Measurements from ENCODE around the gene LRP10. TPM values are rescaled to one million over a fixed set of nuclear protein-coding genes. Genes with fewer than 3 reads are reported as not detected.

Gene LRP10
- total RNA-seq, 1 donor from 2014 or later: 11.0 TPM

DNA sequence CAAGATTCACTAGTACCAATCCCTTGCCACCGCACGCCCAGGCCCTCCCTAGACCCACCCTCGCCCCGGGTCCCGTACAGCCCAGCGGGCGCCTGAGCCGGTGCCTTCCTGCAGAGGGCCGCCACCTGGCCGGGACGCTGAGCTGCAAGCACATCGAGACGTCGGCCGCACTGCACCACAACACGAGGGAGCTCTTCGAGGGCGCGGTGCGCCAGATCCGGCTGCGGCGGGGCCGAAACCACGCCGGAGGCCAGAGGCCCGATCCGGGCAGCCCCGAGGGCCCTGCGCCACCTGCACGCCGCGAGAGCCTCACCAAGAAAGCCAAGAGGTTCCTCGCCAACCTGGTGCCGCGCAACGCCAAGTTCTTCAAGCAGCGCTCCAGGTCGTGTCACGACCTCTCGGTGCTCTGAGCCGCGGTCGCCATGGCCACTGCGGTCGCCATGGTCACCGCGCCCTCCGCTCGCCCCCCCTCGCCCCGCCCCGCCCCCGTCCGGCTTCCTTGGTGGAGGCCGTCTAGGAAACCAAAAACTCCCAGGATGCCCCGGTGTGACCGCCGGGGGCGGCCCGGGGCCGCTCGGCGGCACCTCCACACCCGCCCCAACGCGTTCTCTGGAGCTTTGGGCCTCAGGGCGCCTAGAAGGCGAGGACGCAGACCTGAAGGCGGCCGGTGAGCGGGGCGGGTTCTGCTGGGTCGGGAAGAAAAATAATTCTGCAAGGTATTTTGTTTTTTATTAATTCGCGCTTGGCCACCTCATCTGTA, 15.1 kb downstream of the LRP10 start:
- Histone ChIP-seq H3K4me1 (ENCODE audit: control insufficient read depth in 3 of 3, insufficient read depth in 3 of 3, low read length in 3 of 3) (peaks cover 0 to 7% (median 6%) of the 10 kb centered on the region in 3 donors), H3K27ac (ENCODE audit: low read depth, low read length) (no peak overlapping the region), H3K27me3 (ENCODE audit: control insufficient read depth in 3 of 3, insufficient read depth in 3 of 3, low read length in 3 of 3) (peaks cover 15 to 39% (median 36%) of the 10 kb centered on the region in 3 donors), H3K9ac (ENCODE audit: low read depth in 1 of 3, low read length in 3 of 3) (peak overlapping the region in 2 of 3 donors; percentile 32 to 60), H3K4me3 (ENCODE audit: low read length in 3 of 3) (peak overlapping the region; percentile 57 to 68 (median 65)), H3K36me3 (ENCODE audit: control insufficient read depth in 3 of 3, insufficient read depth in 3 of 3, low read length in 3 of 3) (no peaks in the 10 kb centered on the region), H3K9me3 (ENCODE audit: control insufficient read depth in 3 of 3, low read length in 3 of 3) (no peaks in the 10 kb centered on the region)

DNA sequence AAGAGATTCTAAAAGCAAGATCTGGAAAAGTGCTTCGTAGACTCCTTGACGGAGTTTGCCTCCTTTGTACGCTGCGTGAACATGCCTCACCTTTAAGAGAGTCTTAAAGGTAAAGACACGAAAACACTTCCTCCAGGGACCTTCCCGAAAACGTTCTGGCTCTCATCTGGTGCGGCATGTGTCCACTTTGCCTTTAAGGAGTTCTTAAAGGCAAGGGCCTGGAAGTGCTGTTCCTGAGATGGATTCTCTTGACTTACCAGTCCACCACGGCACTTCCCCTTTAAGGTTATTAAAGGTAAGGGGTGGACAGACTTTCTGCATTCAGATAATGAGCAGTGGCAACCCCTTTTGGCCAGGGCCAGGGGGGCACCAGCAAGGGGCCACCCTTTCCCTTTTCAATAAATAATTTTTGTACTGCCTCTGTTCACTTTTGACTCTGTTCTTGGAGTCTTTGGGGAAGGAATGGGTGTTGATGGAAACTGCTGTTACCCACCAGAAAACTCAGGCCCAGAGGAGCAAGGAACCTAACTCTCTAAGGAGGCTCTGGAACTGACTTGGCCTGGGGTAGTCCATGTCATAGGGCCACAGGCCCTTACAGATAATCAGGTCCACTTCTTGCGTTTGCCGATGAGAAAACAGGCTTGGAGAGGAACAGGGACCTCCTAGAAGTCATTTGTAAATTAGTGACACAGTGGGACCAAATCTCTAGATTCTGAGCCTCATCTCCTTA, 15.9 kb downstream of the LRP10 start:
- Histone ChIP-seq H3K9me3 (ENCODE audit: control insufficient read depth in 3 of 3, low read length in 3 of 3) (no peaks in the 10 kb centered on the region), H3K4me1 (ENCODE audit: control insufficient read depth in 3 of 3, insufficient read depth in 3 of 3, low read length in 3 of 3) (peaks cover 0 to 7% (median 6%) of the 10 kb centered on the region in 3 donors), H3K27ac (ENCODE audit: low read depth, low read length) (no peak overlapping the region), H3K27me3 (ENCODE audit: control insufficient read depth in 3 of 3, insufficient read depth in 3 of 3, low read length in 3 of 3) (peaks cover 12 to 33% (median 30%) of the 10 kb centered on the region in 3 donors), H3K9ac (ENCODE audit: low read depth in 1 of 3, low read length in 3 of 3) (peak overlapping the region in 2 of 3 donors; percentile 25 to 32), H3K4me3 (ENCODE audit: low read length in 3 of 3) (peak overlapping the region; percentile 27 to 65 (median 49)), H3K36me3 (ENCODE audit: control insufficient read depth in 3 of 3, insufficient read depth in 3 of 3, low read length in 3 of 3) (no peaks in the 10 kb centered on the region)

DNA sequence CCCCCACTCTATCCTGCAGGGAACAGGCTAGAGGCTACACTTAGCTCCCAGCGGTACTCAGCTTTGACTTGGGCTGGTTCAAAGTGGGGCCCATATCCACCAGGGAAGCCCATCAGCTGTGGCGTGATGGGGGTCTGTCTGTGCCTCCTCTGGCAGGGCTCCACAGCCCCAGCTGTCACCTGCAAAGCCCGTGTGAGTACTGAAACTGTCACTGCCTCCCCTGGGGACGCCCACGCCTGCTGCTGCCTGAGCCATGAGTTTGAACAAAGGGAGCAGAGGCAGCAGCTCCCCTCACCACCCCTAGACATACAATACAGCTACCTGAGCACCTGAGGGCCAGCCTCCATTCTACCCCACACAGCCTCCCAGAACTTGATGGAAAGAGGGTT, 16.4 kb downstream of the LRP10 start:
- H3K9ac ChIP-seq (ENCODE audit: low read depth in 1 of 3, low read length in 3 of 3): no peak overlapping the region
- no peaks in the 10 kb centered on the region for H3K36me3 ChIP-seq (ENCODE audit: control insufficient read depth in 3 of 3, insufficient read depth in 3 of 3, low read length in 3 of 3)
- no peak overlapping the region for H3K4me3 ChIP-seq (ENCODE audit: low read length in 3 of 3)
- no peaks in the 10 kb centered on the region for H3K9me3 ChIP-seq (ENCODE audit: control insufficient read depth in 3 of 3, low read length in 3 of 3)
- H3K27ac ChIP-seq (ENCODE audit: low read depth, low read length): no peak overlapping the region
- peaks cover 0 to 7% (median 4%) of the 10 kb centered on the region in 3 donors for H3K4me1 ChIP-seq (ENCODE audit: control insufficient read depth in 3 of 3, insufficient read depth in 3 of 3, low read length in 3 of 3)
- peaks cover 7 to 31% (median 25%) of the 10 kb centered on the region in 3 donors for H3K27me3 ChIP-seq (ENCODE audit: control insufficient read depth in 3 of 3, insufficient read depth in 3 of 3, low read length in 3 of 3)

DNA sequence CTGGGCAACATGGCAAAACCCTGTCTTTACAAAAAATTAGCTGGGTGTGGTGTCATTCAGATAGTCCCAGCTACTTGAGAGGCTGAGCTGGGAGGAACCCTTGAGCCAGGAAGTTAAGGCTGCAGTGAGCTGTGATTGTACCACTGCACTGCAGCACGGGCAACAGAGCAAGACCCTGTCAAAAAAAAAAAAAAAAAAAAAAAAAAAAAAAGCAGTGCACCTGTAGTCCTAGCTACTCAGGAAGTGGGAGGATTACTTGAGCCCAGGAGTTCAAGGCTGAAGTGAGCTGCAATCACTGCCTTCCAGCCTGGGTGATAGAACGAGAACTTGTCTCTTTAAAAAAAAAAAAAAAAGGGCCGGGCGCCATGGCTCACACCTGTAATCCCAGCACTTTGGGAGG, 17.1 kb downstream of the LRP10 start:
- Histone ChIP-seq H3K4me3 (ENCODE audit: low read length in 3 of 3) (no peak overlapping the region), H3K9ac (ENCODE audit: low read depth in 1 of 3, low read length in 3 of 3) (no peak overlapping the region), H3K36me3 (ENCODE audit: control insufficient read depth in 3 of 3, insufficient read depth in 3 of 3, low read length in 3 of 3) (no peaks in the 10 kb centered on the region), H3K9me3 (ENCODE audit: control insufficient read depth in 3 of 3, low read length in 3 of 3) (no peaks in the 10 kb centered on the region), H3K27me3 (ENCODE audit: control insufficient read depth in 3 of 3, insufficient read depth in 3 of 3, low read length in 3 of 3) (peaks cover 2 to 29% (median 19%) of the 10 kb centered on the region in 3 donors), H3K4me1 (ENCODE audit: control insufficient read depth in 3 of 3, insufficient read depth in 3 of 3, low read length in 3 of 3) (peaks cover 0 to 7% (median 4%) of the 10 kb centered on the region in 3 donors), H3K27ac (ENCODE audit: low read depth, low read length) (no peak overlapping the region)

DNA sequence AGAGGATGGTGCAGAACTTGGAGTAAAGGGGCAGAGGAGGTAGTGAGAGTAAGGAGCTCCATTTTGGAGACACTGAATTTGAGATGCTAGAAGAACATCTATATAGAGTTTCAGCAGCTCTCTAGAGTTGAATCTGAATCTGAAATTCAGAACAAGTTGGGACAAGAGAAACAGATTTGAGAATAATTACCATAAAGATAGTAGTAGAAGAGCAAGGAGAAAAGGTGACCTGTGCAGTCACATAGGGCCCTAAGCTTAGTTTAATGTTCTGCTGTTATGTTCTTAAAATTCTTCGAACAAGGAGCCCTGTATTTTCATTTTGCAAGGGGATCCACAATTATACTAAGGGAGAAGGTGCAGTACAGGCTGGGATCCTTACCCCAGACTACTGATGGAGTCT, 18.9 kb downstream of the LRP10 start:
- Histone ChIP-seq H3K27ac (ENCODE audit: low read depth, low read length) (no peak overlapping the region), H3K36me3 (ENCODE audit: control insufficient read depth in 3 of 3, insufficient read depth in 3 of 3, low read length in 3 of 3) (no peaks in the 10 kb centered on the region), H3K4me3 (ENCODE audit: low read length in 3 of 3) (no peak overlapping the region), H3K27me3 (ENCODE audit: control insufficient read depth in 3 of 3, insufficient read depth in 3 of 3, low read length in 3 of 3) (peaks cover 0 to 18% (median 11%) of the 10 kb centered on the region in 3 donors), H3K4me1 (ENCODE audit: control insufficient read depth in 3 of 3, insufficient read depth in 3 of 3, low read length in 3 of 3) (peaks cover 0 to 7% (median 4%) of the 10 kb centered on the region in 3 donors), H3K9ac (ENCODE audit: low read depth in 1 of 3, low read length in 3 of 3) (no peak overlapping the region), H3K9me3 (ENCODE audit: control insufficient read depth in 3 of 3, low read length in 3 of 3) (no peaks in the 10 kb centered on the region)

DNA sequence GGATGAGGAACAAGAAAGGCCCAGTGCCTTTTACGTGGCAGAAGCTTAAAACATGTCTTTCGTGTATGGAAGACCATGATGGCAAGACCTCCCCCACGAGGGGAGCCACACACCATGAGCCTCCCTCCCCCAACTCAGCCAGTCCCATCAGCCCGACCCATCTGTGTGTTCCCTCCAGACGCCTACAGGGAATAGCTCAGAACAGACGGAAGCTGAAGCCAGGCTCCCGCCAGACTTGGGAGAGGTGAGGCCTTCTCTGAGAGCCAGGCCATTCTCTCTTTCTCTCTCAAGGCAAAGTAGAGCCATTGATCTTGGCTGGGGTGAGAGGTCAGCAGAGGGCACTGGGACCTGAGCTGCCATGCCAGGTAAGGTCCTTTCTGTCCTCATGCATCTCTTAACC, 20.9 kb downstream of the LRP10 start:
- Histone ChIP-seq H3K27me3 (ENCODE audit: control insufficient read depth in 3 of 3, insufficient read depth in 3 of 3, low read length in 3 of 3) (peaks cover 0 to 6% (median 0%) of the 10 kb centered on the region in 3 donors), H3K9me3 (ENCODE audit: control insufficient read depth in 3 of 3, low read length in 3 of 3) (no peaks in the 10 kb centered on the region), H3K4me1 (ENCODE audit: control insufficient read depth in 3 of 3, insufficient read depth in 3 of 3, low read length in 3 of 3) (peaks cover 0 to 3% (median 3%) of the 10 kb centered on the region in 3 donors), H3K27ac (ENCODE audit: low read depth, low read length) (no peak overlapping the region), H3K4me3 (ENCODE audit: low read length in 3 of 3) (no peak overlapping the region), H3K9ac (ENCODE audit: low read depth in 1 of 3, low read length in 3 of 3) (no peak overlapping the region), H3K36me3 (ENCODE audit: control insufficient read depth in 3 of 3, insufficient read depth in 3 of 3, low read length in 3 of 3) (no peaks in the 10 kb centered on the region)

DNA sequence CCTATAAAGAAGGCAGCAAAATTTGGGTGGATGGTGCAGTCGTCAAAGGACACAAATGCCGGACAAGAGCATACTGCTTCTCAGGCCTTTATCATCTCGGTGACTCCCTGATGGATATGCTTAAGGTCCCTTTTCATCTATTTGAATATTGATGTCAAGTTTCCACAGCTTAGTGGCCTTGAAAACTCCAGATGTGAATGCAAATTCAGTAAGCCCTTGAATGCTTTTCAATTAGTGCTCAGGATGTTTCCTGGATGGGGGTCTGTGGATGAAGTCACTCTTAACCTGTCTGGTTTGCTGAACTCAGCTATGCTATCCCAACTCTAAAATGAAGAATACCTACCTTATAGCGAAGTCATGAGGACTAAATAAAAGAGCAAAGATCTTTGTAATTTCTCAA, 22.2 kb downstream of the LRP10 start:
- no peak overlapping the region for H3K4me3 ChIP-seq (ENCODE audit: low read length in 3 of 3)
- no peak overlapping the region for H3K9ac ChIP-seq (ENCODE audit: low read depth in 1 of 3, low read length in 3 of 3)
- H3K4me1 ChIP-seq (ENCODE audit: control insufficient read depth in 3 of 3, insufficient read depth in 3 of 3, low read length in 3 of 3): peaks cover 3 to 9% (median 3%) of the 10 kb centered on the region in 3 donors
- H3K9me3 ChIP-seq (ENCODE audit: control insufficient read depth in 3 of 3, low read length in 3 of 3): no peaks in the 10 kb centered on the region
- no peaks in the 10 kb centered on the region for H3K27me3 ChIP-seq (ENCODE audit: control insufficient read depth in 3 of 3, insufficient read depth in 3 of 3, low read length in 3 of 3)
- no peak overlapping the region for H3K27ac ChIP-seq (ENCODE audit: low read depth, low read length)
- H3K36me3 ChIP-seq (ENCODE audit: control insufficient read depth in 3 of 3, insufficient read depth in 3 of 3, low read length in 3 of 3): no peaks in the 10 kb centered on the region

DNA sequence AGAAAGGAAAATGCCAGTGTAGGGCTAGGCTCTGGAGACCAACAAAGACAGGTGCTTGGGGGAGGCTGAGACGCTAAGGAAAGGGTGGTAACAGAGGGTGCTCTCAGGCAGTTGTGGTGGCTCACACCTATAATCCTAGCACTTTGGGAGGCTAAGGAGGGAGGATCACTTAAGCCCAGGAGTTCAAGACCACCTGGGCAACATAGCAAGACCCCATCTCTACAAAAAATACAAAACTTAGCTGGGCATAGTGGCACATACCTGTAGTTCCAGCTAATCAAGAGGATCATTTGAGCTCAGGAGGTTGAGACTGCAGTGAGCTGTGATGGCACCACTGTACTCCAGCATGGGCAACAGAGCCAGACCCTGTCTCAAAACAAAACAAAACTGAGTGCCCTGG, 23.9 kb downstream of the LRP10 start:
- Histone ChIP-seq H3K4me1 (ENCODE audit: control insufficient read depth in 3 of 3, insufficient read depth in 3 of 3, low read length in 3 of 3) (peaks cover 3 to 11% (median 3%) of the 10 kb centered on the region in 3 donors), H3K4me3 (ENCODE audit: low read length in 3 of 3) (no peak overlapping the region), H3K27ac (ENCODE audit: low read depth, low read length) (no peak overlapping the region), H3K9me3 (ENCODE audit: control insufficient read depth in 3 of 3, low read length in 3 of 3) (no peaks in the 10 kb centered on the region), H3K9ac (ENCODE audit: low read depth in 1 of 3, low read length in 3 of 3) (no peak overlapping the region), H3K36me3 (ENCODE audit: control insufficient read depth in 3 of 3, insufficient read depth in 3 of 3, low read length in 3 of 3) (peaks cover 0 to 3% (median 0%) of the 10 kb centered on the region in 3 donors), H3K27me3 (ENCODE audit: control insufficient read depth in 3 of 3, insufficient read depth in 3 of 3, low read length in 3 of 3) (no peaks in the 10 kb centered on the region)

DNA sequence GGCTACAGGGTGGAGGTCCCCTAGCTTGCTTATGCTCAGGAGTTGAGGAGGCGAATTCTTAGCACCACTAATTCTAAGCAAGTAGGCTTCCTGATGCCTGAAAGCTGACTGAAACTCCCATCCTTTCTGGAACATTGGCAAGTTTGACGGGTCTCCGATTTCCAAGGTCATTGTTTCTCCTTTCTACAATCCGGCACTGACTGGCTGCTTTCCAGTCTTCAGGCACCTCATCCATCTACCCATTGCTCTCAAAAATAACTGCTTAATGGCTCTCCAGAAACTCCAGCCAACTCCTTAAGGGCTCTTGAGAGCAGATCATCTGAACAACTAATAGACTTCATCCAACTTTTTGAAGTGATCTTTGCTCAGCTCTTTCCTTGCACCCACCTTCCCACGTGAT, 24.8 kb downstream of the LRP10 start:
- no peaks in the 10 kb centered on the region for H3K27me3 ChIP-seq (ENCODE audit: control insufficient read depth in 3 of 3, insufficient read depth in 3 of 3, low read length in 3 of 3)
- H3K27ac ChIP-seq (ENCODE audit: low read depth, low read length): no peak overlapping the region
- peaks cover 8 to 12% (median 8%) of the 10 kb centered on the region in 3 donors for H3K36me3 ChIP-seq (ENCODE audit: control insufficient read depth in 3 of 3, insufficient read depth in 3 of 3, low read length in 3 of 3)
- no peaks in the 10 kb centered on the region for H3K9me3 ChIP-seq (ENCODE audit: control insufficient read depth in 3 of 3, low read length in 3 of 3)
- H3K4me1 ChIP-seq (ENCODE audit: control insufficient read depth in 3 of 3, insufficient read depth in 3 of 3, low read length in 3 of 3): peaks cover 3 to 11% (median 3%) of the 10 kb centered on the region in 3 donors
- no peak overlapping the region for H3K4me3 ChIP-seq (ENCODE audit: low read length in 3 of 3)
- peak overlapping the region in 1 of 3 donors; percentile 27 for H3K9ac ChIP-seq (ENCODE audit: low read depth in 1 of 3, low read length in 3 of 3)

DNA sequence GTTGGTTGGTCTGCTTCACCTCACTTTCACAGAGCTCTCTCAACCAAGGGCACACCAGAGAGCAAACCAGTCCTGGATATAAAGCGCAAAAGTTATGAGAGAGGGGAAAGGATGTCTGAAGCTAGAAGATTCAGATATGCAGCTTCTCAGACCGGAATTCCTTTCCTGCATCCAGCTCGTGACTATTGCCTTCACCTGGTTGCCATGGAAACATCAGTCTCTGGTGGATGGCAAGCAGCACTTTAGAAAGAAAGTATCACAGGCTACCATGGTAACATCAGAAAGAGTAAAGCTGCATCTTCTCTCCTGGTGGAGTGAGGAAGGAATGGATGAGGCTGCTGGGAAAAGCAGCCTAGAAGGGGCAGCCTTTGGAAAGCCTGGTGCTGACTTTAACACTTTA, 25.2 kb downstream of the LRP10 start:
- H3K4me3 ChIP-seq (ENCODE audit: low read length in 3 of 3): no peak overlapping the region
- no peak overlapping the region for H3K9ac ChIP-seq (ENCODE audit: low read depth in 1 of 3, low read length in 3 of 3)
- H3K27me3 ChIP-seq (ENCODE audit: control insufficient read depth in 3 of 3, insufficient read depth in 3 of 3, low read length in 3 of 3): no peaks in the 10 kb centered on the region
- H3K9me3 ChIP-seq (ENCODE audit: control insufficient read depth in 3 of 3, low read length in 3 of 3): no peaks in the 10 kb centered on the region
- peaks cover 12 to 16% (median 12%) of the 10 kb centered on the region in 3 donors for H3K36me3 ChIP-seq (ENCODE audit: control insufficient read depth in 3 of 3, insufficient read depth in 3 of 3, low read length in 3 of 3)
- peaks cover 3 to 11% (median 3%) of the 10 kb centered on the region in 3 donors for H3K4me1 ChIP-seq (ENCODE audit: control insufficient read depth in 3 of 3, insufficient read depth in 3 of 3, low read length in 3 of 3)
- no peak overlapping the region for H3K27ac ChIP-seq (ENCODE audit: low read depth, low read length)

Measured in skeletal muscle tissue (tissue), 4 donors.